ENCODE data around the gene COQ10A.

DNA sequence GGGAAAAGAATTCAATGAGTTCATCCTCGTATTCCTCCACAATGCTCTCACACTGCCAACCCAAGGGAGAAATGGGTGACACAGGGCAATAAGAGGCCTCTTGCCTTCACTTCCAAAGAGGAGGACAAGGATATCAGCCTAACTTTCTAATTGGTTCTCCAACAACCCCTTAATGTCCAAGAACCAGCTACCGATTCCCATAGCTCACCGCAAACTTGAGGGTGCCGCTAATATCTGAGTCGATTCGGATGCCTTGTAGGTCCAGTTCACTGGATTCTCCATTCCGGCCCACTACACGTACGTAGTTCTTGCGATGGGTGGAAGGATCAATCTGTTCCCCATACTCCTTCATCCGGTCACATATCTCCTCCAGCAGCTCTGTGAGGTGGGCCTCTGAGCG is 44.3 kb downstream of the COQ10A start:
- TF ChIP-seq MAX (IDR thresholded peaks at IDR 0.05; ENCODE audit: insufficient read depth, insufficient read length) (no peak), CTCF (IDR thresholded peaks at IDR 0.05; ENCODE audit: extremely low read depth in 1 of 2, insufficient read depth in 1 of 2, low read depth in 1 of 2, low read length in 2 of 2) (no peak), JUN (IDR thresholded peaks at IDR 0.05; ENCODE audit: borderline replicate concordance, insufficient read depth, insufficient read length, low read depth) (no peak)

All from endothelial cell of umbilical vein (primary cell).